Epidermal melanocyte (primary cell): ENCODE measurements around the gene FXYD5.

ENCODE experiments used
- DNase-seq: peaks from one replicate; pipeline ENCODE4 v3.0.0; 2011; ENCODE audit warnings: low spot score; ENCODE audit not compliant: insufficient read length

Gene FXYD5

GRCh38 chr19:35155981-35156672, 1.6 kb downstream of the FXYD5 start:
- no peak for DNase-seq

- DNase-seq: no peak
Observed at GRCh38 chr19:35156673-35157014, 2.1 kb downstream of the FXYD5 start.

DNA sequence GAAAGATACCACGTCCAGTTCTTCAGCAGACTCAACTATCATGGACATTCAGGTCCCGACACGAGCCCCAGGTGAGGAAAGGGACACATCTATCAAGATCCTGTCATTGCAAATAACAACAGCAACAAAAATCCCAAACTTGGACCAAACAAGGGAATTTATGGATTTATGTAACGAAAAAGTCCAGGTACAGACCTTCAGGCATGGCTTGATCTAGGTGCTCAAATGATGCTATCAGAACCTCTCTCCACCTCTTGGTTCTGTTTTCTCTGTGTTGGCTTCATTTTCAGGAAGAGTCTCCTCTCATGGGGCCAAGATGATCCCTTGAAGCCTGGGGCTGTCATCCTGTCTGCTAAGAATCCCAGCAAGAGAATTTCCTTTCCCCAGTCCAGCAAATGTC, 2.9 kb downstream of the FXYD5 start:
- DNase-seq: no peak

GRCh38 chr19:35159606-35160005, 5.1 kb downstream of the FXYD5 start:
- DNase-seq: no peak

DNA sequence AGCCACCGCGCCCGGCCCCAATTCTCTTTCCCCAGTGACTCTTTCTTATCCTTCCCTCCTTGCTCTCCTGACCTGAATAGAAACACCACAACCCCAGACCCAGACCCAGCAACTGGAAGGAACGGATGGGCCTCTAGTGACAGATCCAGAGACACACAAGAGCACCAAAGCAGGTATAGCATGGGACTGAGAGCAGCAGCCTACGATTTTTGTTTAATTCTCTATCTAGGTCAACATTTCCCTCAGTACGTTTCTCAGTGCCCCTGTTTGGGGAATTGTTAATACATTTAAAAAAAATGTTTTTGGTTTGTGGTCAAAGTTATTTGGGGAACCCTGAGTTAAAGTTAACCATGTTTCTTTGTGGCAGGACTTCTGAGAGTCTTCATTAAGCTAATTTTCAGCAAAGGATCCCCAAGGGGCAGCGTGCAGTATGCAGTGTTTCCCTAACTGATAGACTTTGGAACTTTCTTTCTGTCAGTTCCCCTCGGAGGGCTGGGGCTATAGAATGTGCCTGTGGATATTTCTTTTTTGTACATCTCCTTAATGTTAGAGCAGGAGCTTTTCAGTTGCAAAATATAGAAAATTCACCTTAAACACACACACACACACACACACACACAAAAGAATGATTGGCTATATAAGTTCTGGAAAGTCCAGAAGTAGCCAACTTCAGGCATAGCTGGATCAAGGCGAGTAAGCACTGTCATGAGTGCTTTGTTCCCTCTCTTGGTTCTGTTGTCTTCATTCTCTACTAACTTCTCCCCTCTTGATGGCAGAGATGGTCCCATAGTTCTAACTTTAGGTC, 6.3 kb downstream of the FXYD5 start:
- DNase-seq: no peak

DNA sequence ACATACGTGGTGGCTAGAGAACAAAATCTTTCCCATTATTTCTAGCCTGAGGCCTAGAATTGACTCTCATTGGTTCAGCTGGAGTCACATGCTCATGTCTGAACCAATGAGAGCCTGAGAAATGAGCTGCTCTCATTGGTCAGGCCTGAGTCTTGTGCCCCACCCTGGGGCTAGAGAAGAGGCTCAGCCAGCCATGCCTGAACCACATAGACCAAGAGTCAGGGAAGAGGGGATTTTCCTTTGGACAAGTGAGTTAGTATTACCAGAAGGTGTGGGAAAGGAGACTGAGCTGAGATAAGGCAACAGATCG, 6.9 kb downstream of the FXYD5 start:
- no peak for DNase-seq

DNA sequence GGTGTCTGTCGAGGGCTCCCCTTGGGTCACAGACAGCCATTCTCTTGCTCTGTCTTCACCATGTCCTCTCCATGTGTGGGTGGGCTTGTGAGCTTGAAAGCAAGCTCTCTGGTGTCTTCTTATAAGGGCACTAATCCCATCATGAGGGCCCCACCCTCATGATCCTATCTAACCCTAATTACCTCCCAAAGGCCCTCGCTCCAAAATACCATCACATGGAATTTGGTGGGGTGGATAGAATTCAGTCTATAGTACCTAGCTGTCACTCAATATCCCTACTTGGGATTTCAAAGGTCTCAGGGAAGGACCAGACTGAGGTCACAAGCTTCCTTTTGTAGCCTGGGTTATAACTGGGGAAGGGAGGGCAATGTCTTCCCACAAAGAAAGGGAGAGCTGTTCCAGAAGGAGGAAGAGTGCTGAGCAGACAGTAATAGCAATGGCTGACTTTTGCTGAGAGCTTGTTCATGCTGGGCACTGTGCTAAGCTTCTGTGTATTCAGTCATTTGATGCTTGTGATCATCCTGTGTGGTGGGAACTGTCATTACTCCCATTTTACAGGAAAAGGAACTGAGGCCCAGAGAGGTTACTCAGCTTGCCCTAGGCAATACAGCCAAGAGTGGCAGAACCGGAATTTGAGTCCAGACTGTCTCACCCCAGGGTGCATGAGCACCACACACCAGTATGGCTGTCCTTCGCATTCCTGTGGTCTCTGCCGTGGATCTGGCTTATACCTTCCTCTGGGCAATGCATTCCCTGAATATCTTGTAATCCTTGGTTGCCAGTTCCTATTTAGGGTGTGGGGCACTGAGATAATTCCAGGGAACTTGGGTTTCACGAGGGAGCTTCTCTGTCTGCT, 8.2 kb downstream of the FXYD5 start:
- DNase-seq: no peak

DNA sequence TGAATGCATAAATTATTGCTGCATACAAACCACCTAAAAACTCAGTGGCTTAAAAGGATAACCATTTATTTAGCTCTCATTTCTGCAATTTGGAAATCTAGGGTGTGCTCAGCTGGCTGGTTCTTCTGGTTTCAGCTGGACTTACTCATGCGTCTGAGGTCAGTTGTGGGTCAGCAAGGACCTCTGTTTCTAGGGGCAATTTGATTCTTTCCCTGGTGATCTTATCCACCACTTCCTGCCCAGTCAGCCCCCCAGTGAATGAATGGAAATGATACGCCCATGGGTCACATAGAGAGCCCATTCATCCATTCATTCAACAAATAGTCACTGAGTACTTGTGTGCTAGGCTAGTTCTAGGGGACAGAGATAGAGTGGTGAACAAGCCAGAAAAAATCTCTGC, 9.9 kb downstream of the FXYD5 start:
- no peak for DNase-seq

- no peak for DNase-seq
Observed at GRCh38 chr19:35165200-35166058, 10.9 kb downstream of the FXYD5 start.

GRCh38 chr19:35166100-35167063, 11.8 kb downstream of the FXYD5 start:
- no peak for DNase-seq

GRCh38 chr19:35167251-35168119, 12.9 kb downstream of the FXYD5 start:
- no peak for DNase-seq

GRCh38 chr19:35168196-35168595, 13.7 kb downstream of the FXYD5 start:
- DNase-seq: no peak

DNA sequence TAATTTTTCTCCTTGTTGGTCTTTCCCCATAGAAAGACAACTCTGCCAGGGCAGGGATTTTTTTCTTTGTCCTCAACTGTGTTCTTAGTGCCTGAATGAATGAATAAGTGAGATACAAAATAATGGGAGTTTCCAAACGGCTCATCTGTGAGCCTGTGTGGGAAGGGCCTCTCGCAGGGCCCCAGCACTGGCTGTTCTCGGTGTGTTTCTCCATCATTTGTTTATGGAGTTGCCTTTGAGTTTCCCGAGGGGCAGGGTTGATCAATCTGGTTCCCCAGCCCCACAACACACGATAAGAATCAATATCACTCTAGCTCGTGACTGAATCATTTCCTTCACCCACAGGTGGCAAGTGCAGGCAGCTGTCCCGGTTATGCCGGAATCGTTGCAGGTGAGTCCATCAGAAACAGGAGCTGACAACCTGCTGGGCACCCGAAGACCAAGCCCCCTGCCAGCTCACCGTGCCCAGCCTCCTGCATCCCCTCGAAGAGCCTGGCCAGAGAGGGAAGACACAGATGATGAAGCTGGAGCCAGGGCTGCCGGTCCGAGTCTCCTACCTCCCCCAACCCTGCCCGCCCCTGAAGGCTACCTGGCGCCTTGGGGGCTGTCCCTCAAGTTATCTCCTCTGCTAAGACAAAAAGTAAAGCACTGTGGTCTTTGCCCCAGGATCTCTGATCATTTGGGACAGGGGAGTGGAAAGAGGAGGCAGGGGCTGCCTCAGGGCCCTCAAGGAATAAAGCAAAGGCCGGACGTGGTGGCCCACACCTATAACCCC, 14.9 kb downstream of the FXYD5 start:
- no peak for DNase-seq

DNA sequence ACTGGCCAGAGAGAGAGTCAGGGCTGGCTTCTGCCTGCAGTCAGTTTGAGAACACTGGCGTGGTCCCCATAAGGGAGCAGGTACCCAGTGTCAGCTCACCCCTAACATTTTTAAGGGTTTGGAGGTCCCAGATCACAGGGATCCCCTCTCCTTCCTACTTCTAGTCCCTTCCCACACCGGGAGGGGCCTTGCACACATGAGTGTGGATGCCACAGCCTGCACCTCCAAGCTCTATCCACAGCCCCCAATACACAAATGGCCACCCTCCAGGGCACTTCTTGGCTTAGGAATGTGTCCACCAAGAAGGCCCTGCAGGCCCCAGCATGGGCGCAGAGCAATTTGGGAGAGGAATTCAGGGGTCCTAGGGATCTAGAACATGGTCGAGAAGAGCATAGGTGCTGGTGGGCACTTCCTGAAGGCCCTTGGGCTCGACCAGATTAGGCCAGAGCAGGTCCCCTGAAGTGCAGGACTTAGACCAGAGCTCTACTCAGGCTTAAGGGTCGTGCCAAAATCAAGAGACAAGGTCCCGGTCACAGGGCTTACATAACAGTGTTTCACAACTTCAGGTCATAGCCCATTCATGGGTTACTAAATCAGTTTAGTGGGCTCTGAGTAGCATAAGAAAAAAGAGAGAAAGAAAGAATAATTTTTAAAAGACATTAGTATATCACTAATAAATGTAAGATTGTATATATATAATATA, 16.0 kb downstream of the FXYD5 start:
- no peak for DNase-seq

DNA sequence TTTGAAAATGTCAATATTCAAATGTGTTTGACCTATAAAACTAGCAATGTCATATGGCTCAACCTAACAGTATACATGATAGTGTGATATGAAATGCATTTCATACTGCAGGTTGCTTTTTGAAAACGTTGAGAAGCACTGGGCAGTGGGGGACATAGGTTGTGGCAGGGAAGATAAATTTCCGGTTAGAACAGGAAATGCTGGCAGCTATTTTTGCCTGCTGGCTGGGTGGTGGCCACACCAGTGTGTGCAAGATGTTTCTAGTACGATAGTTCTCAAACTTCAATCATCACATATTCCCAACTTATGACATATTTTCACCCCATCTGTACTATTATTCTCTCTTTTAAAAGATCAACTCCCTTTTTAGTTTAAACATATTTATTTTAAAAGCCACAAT, 17.2 kb downstream of the FXYD5 start:
- DNase-seq: no peak

DNA sequence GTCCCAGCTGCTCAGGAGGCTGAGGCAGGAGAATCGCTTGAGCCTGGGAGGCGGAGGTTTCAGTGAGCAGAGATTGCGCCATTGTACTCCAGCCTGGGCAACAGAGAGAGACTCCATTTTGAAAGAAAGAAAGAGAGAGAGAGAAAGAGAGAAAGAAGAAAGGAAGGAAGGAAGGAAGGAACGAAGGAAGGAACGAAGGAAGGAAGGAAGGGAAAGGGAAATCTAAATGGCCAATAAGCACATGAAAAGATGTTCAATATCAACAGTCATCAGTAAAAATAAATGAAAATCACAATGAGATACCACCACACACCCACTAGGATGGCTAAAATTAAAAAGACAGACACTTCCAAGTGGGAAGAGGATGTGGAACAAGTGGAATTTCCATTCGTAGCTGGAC, 19.7 kb downstream of the FXYD5 start:
- DNase-seq: no peak

DNA sequence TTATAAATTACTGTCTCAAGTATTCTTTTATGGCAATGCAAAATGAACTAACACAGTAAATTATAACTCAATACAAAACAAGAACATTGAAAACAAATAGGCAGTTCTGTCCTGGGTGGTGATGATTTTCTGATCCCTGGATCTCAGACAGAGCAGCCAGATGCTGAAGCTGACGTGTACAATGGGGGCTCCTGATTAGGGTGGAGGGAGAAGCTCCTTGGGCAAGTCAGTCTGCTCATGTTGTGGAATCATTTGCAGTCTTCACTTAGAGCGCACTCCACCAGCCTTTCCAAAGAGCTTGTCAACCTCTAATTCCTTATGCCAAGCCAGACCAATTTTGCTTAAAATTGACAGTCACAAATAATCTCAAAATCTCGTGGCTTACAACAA, 21.6 kb downstream of the FXYD5 start:
- no peak for DNase-seq
